ENCODE results near the gene LMO7.

The LMO7 gene

GRCh38 chr13:75806117-75806516 is 170.0 kb downstream of the LMO7 start:
- DNase-seq = no peak

- DNase-seq = no peak
Measured at GRCh38 chr13:75811361-75811760, 175.2 kb downstream of the LMO7 start.

- no peak for DNase-seq
Measured at GRCh38 chr13:75811841-75812240, 175.7 kb downstream of the LMO7 start.

- DNase-seq = no peak
Measured at GRCh38 chr13:75812751-75813181, 176.6 kb downstream of the LMO7 start.

- no peak for DNase-seq
Measured at GRCh38 chr13:75813323-75813722, 177.2 kb downstream of the LMO7 start.

GRCh38 chr13:75818179-75818967 is 182.2 kb downstream of the LMO7 start:
- DNase-seq = no peak

GRCh38 chr13:75818968-75819225 is 182.8 kb downstream of the LMO7 start:
- no peak for DNase-seq

GRCh38 chr13:75825161-75825560 is 189.0 kb downstream of the LMO7 start:
- no peak for DNase-seq

GRCh38 chr13:75825594-75825993 is 189.5 kb downstream of the LMO7 start:
- no peak for DNase-seq

- DNase-seq = no peak
Measured at GRCh38 chr13:75826391-75826790, 190.3 kb downstream of the LMO7 start.

GRCh38 chr13:75829830-75830229 is 193.7 kb downstream of the LMO7 start:
- no peak for DNase-seq

GRCh38 chr13:75830842-75831241 is 194.7 kb downstream of the LMO7 start:
- DNase-seq = no peak

GRCh38 chr13:75831389-75831788 is 195.3 kb downstream of the LMO7 start:
- DNase-seq = no peak

GRCh38 chr13:75832812-75833211 is 196.7 kb downstream of the LMO7 start:
- no peak for DNase-seq

GRCh38 chr13:75836441-75836840 is 200.3 kb downstream of the LMO7 start:
- DNase-seq = no peak

GRCh38 chr13:75838366-75839005 is 202.4 kb downstream of the LMO7 start:
- DNase-seq = no peak

GRCh38 chr13:75839406-75839805 is 203.3 kb downstream of the LMO7 start:
- no peak for DNase-seq

GRCh38 chr13:75841905-75842304 is 205.8 kb downstream of the LMO7 start:
- DNase-seq = no peak

GRCh38 chr13:75843074-75843473 is 206.9 kb downstream of the LMO7 start:
- DNase-seq = no peak

- DNase-seq = no peak
Measured at GRCh38 chr13:75843991-75844390, 207.9 kb downstream of the LMO7 start.

GRCh38 chr13:75847588-75847987 is 211.5 kb downstream of the LMO7 start:
- no peak for DNase-seq

- DNase-seq = no peak
Measured at GRCh38 chr13:75850916-75851315, 214.8 kb downstream of the LMO7 start.

GRCh38 chr13:75855216-75855615 is 219.1 kb downstream of the LMO7 start:
- no peak for DNase-seq

- no peak for DNase-seq
Measured at GRCh38 chr13:75855847-75856246, 219.7 kb downstream of the LMO7 start.

- no peak for DNase-seq
Measured at GRCh38 chr13:75857291-75857690, 221.2 kb downstream of the LMO7 start.
